BE2C (cell line): ENCODE data around the gene GBP3.
"Not testable (repeated sequence)": the region's sequence is repeated elsewhere in the genome, so short reads cannot be mapped to it uniquely, and the experiment has no call there.

ENCODE experiments used
- DNase-seq: peaks from one replicate; pipeline ENCODE4 v3.0.0-alpha.2; 2020
- H3K27me3 ChIP-seq: fragments of 250-450 bp; sonication (Bioruptor Pico); 2 replicates; pipeline ENCODE4 v1.5.1; 2020; ENCODE audit warnings: mild to moderate bottlenecking
- H3K36me3 ChIP-seq: fragments of 250-450 bp; sonication (Bioruptor Pico); 2 replicates; pipeline ENCODE4 v1.5.1; 2020; ENCODE audit warnings: mild to moderate bottlenecking
- H3K4me1 ChIP-seq: fragments of 250-450 bp; sonication (Bioruptor Pico); 2 replicates; pipeline ENCODE4 v1.5.1; 2020
- H3K4me3 ChIP-seq: 2 replicates; pipeline ENCODE4 v1.5.1; 2011; ENCODE audit warnings: low read depth, low read length
- H3K9me3 ChIP-seq: fragments of 250-450 bp; sonication (Bioruptor Pico); 2 replicates; pipeline ENCODE4 v1.5.1; 2020
- TF ChIP-seq, protein P1 (sequence below): IDR thresholded peaks from 2 replicates; pipeline ENCODE4 v1.5.1; 2012; ENCODE audit warnings: mild to moderate bottlenecking, low read depth, low read length

GBP3 gene

DNA sequence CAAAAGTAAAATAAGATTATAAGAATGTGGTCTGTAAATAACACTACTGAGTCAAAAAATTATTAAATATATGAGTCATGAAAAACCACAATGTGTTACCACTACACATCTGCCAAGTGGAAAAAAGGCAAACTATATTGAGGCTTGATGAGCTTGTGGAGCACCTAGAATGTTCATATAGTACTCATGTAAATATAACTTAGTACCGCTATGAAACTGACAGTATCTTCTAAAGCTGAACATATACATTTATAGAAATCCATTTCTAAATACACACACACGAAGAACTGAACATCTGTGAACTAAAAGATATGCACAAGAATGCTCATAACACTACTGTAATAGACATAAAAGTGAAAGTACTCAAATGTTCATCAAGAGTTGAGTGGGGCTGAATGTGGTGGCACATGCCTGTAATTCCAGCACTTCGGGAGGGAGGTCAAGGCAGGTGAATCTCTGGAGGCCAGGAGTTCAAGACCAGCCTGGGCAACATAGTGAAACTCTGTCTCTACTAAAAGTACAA, 18.5 kb upstream of the GBP3 start:
- H3K4me1 ChIP-seq: no peaks in the 10 kb centered on the region
- no peaks in the 10 kb centered on the region for H3K9me3 ChIP-seq
- TF ChIP-seq, protein P1, sequence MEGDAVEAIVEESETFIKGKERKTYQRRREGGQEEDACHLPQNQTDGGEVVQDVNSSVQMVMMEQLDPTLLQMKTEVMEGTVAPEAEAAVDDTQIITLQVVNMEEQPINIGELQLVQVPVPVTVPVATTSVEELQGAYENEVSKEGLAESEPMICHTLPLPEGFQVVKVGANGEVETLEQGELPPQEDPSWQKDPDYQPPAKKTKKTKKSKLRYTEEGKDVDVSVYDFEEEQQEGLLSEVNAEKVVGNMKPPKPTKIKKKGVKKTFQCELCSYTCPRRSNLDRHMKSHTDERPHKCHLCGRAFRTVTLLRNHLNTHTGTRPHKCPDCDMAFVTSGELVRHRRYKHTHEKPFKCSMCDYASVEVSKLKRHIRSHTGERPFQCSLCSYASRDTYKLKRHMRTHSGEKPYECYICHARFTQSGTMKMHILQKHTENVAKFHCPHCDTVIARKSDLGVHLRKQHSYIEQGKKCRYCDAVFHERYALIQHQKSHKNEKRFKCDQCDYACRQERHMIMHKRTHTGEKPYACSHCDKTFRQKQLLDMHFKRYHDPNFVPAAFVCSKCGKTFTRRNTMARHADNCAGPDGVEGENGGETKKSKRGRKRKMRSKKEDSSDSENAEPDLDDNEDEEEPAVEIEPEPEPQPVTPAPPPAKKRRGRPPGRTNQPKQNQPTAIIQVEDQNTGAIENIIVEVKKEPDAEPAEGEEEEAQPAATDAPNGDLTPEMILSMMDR: no peak
- no peaks in the 10 kb centered on the region for H3K36me3 ChIP-seq
- H3K4me3 ChIP-seq: no peak overlapping the region
- H3K27me3 ChIP-seq: no peaks in the 10 kb centered on the region
- DNase-seq: no peak

DNA sequence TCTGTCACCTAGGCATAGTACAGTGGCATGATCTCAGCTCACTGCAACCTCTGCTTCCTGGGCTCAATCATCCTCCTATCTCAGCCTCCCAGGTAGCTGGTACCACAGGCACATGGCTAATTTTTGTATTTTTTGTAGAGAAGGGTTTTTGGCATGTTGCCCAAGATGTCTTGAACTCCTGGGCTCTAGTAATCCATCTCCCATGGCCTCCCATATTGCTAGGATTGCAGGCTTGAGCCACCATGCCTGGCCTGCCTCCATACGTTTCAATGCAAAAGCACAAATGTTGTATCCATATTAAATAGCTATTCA, 17.6 kb upstream of the GBP3 start:
- Histone ChIP-seq H3K36me3 (no peaks in the 10 kb centered on the region), H3K4me3 (no peak overlapping the region), H3K9me3 (no peaks in the 10 kb centered on the region), H3K27me3 (no peaks in the 10 kb centered on the region), H3K4me1 (no peaks in the 10 kb centered on the region)
- TF ChIP-seq, protein P1: no peak
- DNase-seq: no peak

DNA sequence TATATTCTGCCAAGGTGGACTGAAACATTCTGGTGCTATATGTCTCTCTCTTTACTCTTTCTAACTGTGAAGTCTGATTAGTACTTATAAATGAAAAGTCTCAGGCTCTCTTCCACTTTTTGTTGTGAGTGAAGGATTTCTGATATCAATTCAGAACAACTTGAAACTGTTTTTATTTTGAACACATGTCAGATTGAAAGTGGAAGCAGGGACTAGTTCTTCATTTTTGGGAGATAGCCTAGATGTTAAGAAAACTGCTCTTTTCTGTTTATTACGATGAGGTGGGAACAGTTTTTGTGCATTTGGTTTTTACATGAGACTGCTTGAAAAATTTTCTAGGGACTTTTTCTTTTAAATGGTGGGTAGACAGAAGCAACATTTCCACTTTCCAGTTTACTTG, 14.5 kb upstream of the GBP3 start:
- Histone ChIP-seq H3K27me3 (no peaks in the 10 kb centered on the region), H3K36me3 (no peaks in the 10 kb centered on the region), H3K4me3 (no peak overlapping the region), H3K9me3 (no peaks in the 10 kb centered on the region), H3K4me1 (no peaks in the 10 kb centered on the region)
- TF ChIP-seq, protein P1: no peak
- DNase-seq: no peak

DNA sequence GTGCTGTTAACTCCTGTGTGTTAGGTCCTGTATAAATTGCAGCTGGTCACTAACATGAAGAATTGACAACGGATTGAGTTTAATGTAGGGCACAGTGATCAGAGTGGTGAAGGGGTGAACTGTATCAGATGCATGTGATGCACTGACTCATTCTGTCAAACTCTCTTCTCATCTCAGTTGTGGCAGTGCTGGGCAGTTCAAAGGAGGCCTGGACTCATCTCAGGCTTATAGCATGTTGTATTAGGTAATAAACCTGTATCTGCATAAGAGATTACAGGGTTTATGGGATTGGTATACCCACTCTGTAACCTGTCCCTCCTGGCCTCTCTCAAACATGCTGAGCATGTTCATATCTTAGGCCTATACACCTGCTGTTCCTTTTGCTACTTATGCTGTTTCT, 12.4 kb upstream of the GBP3 start:
- Histone ChIP-seq H3K36me3 (no peaks in the 10 kb centered on the region), H3K4me3 (no peak overlapping the region), H3K9me3 (no peaks in the 10 kb centered on the region), H3K4me1 (no peaks in the 10 kb centered on the region), H3K27me3 (no peaks in the 10 kb centered on the region)
- no peak for DNase-seq
- TF ChIP-seq, protein P1: no peak

DNA sequence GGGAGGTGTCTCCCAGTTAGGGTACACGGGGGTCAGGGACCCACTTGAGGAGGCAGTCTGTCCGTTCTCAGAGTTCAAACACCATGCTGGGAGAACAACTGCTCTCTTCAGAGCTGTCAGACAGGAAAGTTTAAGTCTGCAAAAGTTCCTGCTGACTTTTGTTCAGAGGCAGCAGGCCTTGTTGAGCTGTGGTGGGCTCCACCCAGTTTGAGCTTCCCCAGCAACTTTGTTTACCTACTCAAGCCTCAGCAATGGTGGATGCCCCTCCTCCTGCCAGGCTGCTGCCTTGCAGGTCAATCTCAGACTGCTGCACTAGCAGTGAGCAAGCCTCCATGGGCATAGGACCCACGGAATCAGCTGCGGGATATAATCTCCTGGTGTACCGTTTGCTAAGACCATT, 11.3 kb upstream of the GBP3 start:
- not testable (repeated sequence) for DNase-seq, H3K9me3 ChIP-seq, H3K27me3 ChIP-seq, H3K4me1 ChIP-seq, H3K4me3 ChIP-seq, H3K36me3 ChIP-seq

DNA sequence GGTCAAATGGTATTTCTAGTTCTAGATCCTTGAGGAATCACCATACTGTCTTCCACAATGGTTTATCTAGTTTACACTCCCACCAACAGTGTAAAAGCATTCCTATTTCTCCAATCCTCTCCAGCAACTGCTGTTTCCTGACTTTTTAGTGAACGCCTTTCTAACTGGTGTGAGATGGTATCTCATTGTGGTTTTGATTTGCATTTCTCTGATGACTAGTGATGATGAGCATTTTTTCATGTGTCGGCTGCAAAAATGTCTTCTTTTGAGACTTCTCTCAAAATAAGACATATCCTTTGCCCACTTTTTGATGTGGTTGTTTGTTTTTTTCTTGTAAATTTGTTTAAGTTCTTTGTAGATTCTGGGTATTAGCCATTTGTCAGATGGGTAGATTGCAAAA, 6.4 kb upstream of the GBP3 start:
- H3K4me1 ChIP-seq, DNase-seq, H3K27me3 ChIP-seq, H3K36me3 ChIP-seq, H3K4me3 ChIP-seq, H3K9me3 ChIP-seq: not testable (repeated sequence)

DNA sequence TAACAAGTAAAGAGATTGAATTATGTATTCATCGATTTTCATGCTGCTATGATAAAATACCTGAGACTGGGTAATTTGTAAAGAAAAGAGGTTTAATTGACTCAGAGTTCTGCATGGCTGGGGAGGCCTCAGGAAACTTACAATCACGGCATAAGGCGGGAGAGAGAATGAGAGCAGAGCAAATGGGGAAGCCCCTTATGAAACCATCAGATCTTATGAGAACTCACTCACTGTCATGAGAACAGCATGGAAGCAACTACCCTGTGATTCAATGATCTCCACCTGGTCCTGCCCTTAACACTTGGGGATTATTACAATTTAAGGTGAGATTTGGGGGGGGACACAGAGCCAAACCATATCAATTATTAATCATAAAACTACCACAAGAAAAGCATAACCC, 3.3 kb upstream of the GBP3 start:
- H3K4me1 ChIP-seq: no peaks in the 10 kb centered on the region
- H3K27me3 ChIP-seq: no peaks in the 10 kb centered on the region
- H3K36me3 ChIP-seq: no peaks in the 10 kb centered on the region
- DNase-seq: no peak
- H3K9me3 ChIP-seq: no peaks in the 10 kb centered on the region
- TF ChIP-seq, protein P1: no peak
- H3K4me3 ChIP-seq: no peak overlapping the region
